HG02884 (cell line): ENCODE results near the gene FOXL2NB.

ENCODE experiments used
- ATAC-seq: cut with Tn5 transposase; IDR thresholded peaks from one replicate; pipeline ENCODE4 v1.9.1; 2021; ENCODE audit warnings: mild to moderate bottlenecking, moderate library complexity; ENCODE audit not compliant: unreplicated experiment

FOXL2NB gene

GRCh38 chr3:138928727-138929372, 18.2 kb upstream of the FOXL2NB start:
- no peak for ATAC-seq

GRCh38 chr3:138933068-138933668, 13.8 kb upstream of the FOXL2NB start:
- ATAC-seq: no peak

- ATAC-seq: no peak
These were observed 12.9 kb upstream of the FOXL2NB start for GRCh38 chr3:138933981-138934691.

DNA sequence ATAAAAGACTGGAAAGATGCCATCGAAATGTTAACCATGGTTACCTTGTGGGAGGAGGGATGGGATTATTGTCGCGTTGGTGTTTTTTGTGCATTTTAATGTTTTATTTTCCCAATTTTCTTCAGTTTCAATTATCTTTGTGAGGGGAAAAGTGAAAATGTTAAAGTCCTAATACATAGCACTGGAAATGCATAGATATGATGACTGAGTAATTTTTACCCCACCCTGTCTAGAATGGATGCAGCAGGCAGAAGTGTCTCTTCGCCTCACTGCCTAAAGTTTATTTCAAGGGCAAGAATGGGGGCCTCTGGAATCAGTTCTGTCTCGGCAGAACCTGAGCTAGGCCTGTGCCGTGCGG, 11.5 kb upstream of the FOXL2NB start:
- ATAC-seq: no peak

DNA sequence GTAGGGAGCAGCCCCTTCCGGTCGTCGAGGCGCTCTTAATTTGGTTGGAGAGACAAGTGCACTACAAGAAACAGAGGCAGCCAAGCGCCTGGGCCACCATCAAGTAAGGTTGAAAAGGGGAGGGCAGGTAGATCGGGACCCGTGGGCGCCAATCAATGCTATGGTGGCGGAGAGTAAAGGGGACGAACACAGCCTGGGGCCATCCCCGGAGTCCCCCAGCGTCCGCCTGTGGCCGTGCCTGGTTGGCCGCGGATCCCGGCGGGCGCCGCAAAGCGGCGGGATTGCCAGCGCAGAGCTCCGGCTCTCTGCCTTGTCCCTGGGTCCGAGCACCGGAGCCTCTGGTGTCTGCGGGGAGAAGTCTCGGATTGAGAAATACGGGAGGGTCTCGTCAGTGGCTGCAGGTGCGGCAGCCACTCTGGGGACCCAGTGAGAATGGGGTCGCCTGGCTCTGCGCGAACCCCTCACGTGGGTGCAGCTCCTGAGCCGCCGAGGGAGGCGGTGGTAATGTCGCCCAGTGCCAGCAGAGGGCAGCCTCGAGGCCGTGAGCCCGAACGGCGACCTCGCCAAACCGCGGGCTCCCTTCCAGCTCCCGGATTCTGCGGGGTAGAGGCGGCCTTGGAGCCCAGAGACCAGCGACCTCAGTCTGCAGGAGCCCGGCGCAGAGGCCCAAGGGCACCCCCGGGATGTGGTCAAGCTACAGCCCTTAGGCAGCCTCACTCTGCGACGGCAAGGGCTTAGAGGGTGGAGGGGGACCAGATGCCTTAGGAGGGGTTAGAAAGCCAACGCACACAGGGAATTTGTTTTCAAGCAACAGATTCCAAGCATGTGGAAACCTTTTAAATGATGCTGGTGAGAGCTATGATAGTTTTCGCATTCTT, 10.9 kb upstream of the FOXL2NB start:
- peak; percentile 74 for ATAC-seq

GRCh38 chr3:138936741-138937689, 10.0 kb upstream of the FOXL2NB start:
- ATAC-seq: no peak

DNA sequence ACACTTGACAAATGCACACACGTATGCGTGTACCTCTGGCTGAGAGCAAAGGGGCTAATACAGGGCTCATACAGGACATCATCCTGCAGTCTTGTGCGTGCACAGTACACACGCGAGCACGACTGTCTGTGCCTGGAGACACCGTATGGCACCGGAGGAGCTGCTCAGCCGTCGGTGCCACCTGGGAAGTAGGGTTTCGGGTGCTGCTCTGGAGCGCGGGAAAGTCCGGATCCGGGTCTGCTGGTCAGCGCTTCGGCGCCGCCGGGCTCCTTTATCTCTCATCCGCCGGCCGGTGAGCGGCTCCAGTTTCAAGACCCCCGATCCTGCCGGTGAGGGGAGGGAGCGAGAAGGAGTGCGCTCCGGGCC, 9.3 kb upstream of the FOXL2NB start:
- ATAC-seq: no peak

DNA sequence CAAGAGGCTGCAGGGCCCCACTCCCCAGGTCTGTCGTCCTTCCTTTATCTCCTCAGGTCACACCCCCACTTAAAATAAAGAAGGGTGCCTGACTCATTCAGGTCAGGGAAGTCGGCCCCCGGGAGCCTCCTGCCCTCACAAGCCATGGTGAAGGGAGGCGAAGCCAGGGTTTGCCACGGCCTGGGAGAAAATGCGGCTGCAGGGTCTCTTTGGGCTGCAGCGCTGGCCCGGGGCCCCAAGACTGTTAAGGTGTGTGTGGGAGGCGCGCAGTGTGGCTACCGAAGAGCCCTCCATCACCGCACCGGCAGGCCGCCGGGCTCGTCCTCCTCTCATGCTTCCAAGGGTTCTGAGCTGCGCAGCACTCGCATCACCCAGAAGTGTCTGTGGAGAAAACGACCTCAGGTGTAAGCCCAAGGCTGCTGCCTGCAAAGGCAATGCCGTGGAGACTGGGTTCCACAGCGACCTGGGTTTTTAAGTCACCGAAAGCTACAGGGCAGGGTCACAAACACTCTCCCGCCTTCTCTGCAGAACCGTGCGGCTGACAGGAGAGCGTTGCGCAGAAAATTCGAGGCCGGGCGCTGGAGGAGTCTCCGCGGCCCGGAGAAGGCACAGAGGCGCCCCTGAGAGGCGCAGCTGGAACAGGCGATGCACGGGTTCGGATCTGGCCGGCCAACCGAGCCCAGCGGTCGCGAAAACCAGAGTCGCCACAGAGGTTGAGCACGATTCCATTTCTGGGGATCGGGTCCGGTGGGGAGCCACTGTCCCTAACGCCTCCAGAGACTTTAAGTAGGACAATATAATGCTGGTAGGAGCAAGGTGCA, 8.8 kb upstream of the FOXL2NB start:
- ATAC-seq: no peak

DNA sequence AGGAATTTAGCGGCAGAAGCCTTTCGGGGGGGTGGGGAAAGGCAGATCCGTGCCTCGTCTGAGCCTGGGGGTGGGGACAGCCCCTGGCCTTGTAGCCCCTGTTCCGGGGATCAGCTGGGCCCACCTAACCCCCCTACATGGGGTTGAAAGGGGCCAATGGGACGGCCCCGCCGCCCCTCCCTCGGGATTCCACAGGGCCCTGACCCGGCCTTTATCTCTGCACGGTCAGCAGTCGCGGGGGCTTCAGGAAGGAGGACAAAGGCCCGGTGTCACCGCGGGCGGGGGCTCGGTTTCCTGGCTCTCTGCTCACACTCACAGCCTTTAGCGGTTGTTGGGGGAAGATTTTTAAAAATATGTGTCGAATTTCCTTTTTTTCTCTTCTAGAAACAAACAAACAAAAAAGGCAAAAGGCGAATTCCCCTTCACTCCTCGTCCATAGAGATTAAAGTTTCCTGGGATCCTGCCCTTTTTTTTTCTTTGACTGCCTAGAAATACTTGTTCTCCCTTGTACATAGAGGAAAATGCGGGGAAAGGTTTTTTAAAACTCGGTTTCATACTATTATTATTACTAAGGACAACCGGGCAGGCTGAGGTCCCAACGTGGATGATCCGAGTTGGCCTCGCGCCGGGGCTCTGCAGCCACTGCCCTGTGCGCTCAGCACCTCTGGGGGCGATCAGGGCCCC, 8.0 kb upstream of the FOXL2NB start:
- no peak for ATAC-seq

DNA sequence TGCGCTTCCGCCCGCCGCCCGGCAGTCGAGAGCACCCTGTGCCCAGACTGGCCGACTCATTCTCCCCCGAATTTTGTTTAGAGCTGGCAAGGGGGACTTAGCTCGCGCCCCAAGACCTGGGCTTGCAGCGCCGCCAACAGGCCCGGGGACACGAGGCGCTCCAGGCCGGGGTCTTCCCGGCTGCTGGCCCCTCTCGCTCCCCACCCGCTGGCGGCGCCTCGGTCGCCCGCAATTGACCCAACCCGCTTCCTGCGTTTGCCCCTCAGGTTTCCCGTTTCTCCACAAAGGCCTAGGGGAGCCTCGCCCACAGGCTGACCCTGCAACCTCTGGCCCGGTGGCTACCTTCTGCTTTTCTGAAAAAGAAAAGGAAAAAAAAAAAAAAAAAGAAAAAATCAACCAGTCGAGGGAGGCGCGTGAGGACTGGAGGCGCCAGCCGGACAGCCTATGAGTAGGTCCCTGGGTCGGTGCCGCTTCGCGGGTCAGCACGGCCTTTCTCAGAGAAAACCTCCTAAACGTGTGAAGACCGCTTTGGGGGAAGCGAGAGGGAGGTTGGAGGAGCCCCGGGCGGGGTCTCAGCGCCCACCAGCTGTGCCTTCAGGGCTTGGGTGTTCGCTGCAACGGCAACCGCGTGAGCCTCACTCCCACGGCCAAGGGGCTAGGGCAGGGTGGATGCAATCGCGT, 7.3 kb upstream of the FOXL2NB start:
- no peak for ATAC-seq

- ATAC-seq: no peak
These were observed 6.6 kb upstream of the FOXL2NB start for GRCh38 chr3:138940446-138940845.

DNA sequence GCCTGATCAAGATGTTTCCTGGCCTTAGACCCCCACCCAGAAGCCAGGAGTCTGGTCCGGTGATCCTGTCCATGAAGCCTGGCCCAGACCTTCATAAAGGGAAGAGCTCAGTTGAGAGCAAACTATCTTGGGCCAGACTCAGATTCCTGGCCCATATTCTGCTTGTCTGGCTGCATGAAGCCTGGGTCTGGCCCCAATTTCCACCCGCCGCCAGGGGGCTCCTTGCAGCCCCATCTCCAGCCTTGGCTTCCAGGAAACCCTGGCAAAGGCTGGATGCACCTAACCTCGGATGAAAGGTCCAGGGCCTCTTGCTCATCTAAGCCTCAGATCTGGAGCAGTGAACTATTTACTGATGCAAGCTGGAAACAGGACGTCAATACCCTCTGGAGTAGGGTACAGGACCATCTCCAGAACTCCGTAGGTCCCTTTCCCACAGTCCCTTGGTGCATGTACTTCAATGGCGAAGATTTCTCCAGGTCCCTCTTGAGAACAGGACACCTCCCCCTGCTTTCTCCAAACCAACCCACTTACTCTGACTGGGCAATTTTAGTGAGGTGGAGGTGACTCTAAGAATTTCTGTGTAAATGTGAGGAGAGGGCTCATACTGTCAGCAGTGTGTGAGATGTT, 5.6 kb upstream of the FOXL2NB start:
- ATAC-seq: no peak

- no peak for ATAC-seq
These were observed 4.7 kb upstream of the FOXL2NB start for GRCh38 chr3:138942271-138942670.

DNA sequence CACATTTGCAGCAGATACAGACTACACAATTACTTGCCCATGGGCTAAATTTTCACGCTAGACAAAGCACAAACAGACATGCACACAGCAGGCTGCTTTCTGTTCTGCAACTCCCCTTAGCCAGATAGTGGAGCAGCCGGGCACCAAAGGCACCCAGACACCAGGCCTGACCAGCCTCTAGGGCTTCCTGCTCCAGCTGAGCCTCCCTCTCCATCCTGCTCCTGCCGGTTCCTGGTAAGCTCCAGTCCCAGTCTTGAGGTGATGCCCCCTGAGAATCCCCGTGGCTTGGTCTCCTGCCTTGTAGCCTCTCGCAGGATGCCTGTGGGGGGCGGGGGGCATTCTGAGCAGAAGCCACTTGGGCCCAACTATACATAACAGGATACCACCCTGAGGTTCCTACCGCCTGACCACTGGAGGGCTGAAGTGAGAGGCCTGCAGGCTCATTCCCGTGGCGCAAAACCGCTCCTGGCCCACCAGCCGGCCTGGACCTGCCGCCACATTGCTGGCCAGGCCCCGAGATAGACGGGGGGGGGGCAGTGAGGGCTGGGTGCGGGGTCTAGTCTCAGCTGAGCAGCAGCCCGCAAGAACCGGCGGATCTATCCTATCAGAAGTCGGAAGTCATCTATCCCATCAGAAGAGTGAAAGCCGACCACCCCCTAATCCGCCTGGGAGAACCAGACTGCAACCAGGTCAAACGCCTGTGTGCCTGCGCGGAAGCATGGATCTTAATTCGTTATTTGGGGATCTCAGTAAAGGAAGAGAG, 4.0 kb upstream of the FOXL2NB start:
- ATAC-seq: no peak

DNA sequence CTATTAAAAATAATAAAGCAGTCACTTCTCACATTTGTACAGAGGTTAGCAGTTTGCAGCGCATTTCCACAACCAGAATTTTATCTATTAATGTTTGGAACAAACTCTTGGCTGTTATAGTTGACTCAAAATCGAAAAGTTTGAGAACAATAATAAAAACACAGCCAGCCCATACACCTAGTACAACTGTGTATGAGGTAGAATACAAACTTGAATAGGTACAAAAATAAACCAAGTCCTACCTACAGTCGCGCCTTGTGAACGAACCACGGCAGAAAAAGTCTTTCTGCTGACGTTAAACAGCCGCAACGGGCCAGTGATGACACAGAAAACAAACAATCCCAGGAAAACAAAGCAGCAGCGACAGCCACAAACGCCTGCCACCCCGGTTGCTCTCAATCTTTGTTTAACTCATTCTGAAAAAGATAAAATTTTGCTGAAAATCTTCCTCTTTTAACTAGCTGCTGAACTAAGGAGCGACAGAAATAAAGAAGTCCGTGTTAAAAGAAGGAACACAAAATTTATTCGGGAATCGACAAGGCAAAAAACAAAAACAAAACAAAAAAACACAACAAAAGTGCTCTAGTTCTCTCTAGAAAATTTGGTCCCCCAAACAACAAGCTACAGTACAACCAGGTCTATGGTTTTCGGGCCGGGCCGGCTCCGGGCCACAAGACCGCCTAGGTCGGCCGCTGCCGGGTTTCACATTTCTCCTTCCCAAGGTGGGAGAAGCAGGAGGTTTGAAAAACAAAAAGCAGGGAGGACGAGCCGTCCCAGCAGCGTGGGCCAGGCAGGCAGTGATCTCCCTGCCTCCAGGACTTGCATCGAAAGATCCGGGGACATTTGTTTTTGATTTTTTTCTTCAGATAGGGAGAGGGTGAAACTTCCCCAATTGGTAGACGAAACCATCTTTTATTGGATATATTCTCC, 3.0 kb upstream of the FOXL2NB start:
- no peak for ATAC-seq

GRCh38 chr3:138944654-138944928, 2.4 kb upstream of the FOXL2NB start:
- ATAC-seq: no peak
